Activated T-helper 17 cell treated with anti-CD3 and anti-CD28 coated beads, Interleukin-2, amount 50 U/mL, for 72 hours (primary cell): ENCODE measurements around the gene ALPP. TPM values are rescaled to one million over a fixed set of nuclear protein-coding genes. Genes with fewer than 3 reads are reported as not detected.
A peak's percentile ranks its signal among the peaks of the same experiment; 100 is the strongest.
"Not testable (repeated sequence)": the region's sequence is repeated elsewhere in the genome, so short reads cannot be mapped to it uniquely, and the experiment has no call there.

Source experiments
- ATAC-seq: fragments of 150-1000 bp; cut with Tn5 transposase; replicated peaks from 2 replicates; pipeline ENCODE4 v1.10.0; 2021; ENCODE audit warnings: mild to moderate bottlenecking, moderate library complexity
- H3K27ac Mint-ChIP-seq: one replicate; pipeline ENCODE4 v1.8.0; 2022; ENCODE audit warnings: mixed read lengths
- H3K27me3 Mint-ChIP-seq: one replicate; pipeline ENCODE4 v1.8.0; 2022; ENCODE audit warnings: mixed read lengths
- H3K36me3 Mint-ChIP-seq: one replicate; pipeline ENCODE4 v1.8.0; 2022; ENCODE audit warnings: low read depth, mild to moderate bottlenecking, mixed read lengths
- H3K4me1 Mint-ChIP-seq: one replicate; pipeline ENCODE4 v1.8.0; 2022; ENCODE audit warnings: mixed read lengths
- H3K4me3 Mint-ChIP-seq: one replicate; pipeline ENCODE4 v1.8.0; 2022; ENCODE audit warnings: mild to moderate bottlenecking, mixed read lengths
- H3K9me3 Mint-ChIP-seq: one replicate; pipeline ENCODE4 v1.8.0; 2022; ENCODE audit warnings: mixed read lengths
- total RNA-seq, 2 donors: library from RNA; stranded (reverse); gene quantifications; one replicate each; pipeline ENCODE4 v1.2.3, GENCODE V29; 2022

Gene ALPP
- total RNA-seq, 2 donors from 2014 or later, result 0.19 TPM; not detected in 1

DNA sequence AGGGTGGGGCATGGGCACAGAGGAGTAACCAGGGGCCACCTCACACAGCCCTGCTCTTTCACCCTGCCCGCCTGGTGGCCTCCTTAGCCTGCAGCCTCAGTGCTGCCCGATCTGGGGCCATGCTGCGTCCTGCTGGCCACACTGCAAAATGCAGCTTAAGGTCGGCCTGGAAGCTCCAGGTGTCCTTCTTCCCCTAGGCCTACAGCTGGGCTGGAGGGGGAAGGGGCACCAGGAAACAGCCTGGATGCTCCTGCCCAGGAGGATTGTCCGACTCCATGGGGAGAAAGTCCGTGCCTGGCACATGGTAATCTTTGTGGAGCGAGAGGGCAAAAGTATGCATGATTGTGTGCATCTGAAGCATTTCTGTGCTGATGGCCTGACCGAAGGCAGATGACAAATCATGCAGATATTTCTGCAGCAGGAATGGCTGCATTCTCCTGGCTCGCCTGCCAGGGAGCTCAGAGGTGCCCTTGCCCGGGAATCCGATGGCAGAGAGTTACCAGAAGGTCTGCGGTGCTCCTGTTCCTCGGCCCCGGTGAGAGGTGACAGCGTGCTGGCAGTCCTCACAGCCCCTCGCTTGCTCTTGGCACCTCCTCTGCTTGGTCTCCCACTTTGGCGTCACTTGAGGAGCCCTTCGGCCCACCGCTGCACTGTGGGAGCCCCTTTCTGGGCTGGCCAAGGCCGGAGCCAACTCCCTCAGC, 12.8 kb upstream of the ALPP start:
- no peaks in the 10 kb centered on the region for H3K9me3 Mint-ChIP-seq
- ATAC-seq, result peak; percentile 48
- H3K27me3 Mint-ChIP-seq, result no peaks in the 10 kb centered on the region
- H3K36me3 Mint-ChIP-seq, result no peaks in the 10 kb centered on the region
- no peak overlapping the region for H3K27ac Mint-ChIP-seq
- no peak overlapping the region for H3K4me3 Mint-ChIP-seq
- peaks cover 5% of the 10 kb centered on the region for H3K4me1 Mint-ChIP-seq

DNA sequence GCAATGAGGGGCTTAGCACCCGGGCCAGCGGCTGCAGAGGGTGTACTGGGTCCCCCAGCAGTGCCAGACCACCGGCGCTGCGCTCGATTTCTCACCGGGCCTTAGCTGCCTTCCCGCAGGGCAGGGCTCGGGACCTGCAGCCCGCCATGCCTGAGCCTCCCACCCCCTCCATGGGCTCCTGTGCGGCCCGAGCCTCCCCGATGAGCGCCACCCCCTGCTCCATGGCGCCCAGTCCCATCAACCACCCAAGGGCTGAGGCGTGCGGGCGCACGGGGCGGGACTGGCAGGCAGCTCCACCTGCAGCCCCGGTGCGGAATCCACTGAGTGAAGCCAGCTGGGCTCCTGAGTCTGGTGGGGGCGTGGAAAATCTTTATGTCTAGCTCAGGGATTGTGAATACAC, 12.1 kb upstream of the ALPP start:
- not testable (repeated sequence) for H3K4me1 Mint-ChIP-seq, H3K36me3 Mint-ChIP-seq, H3K4me3 Mint-ChIP-seq, H3K9me3 Mint-ChIP-seq, ATAC-seq, H3K27ac Mint-ChIP-seq, H3K27me3 Mint-ChIP-seq

DNA sequence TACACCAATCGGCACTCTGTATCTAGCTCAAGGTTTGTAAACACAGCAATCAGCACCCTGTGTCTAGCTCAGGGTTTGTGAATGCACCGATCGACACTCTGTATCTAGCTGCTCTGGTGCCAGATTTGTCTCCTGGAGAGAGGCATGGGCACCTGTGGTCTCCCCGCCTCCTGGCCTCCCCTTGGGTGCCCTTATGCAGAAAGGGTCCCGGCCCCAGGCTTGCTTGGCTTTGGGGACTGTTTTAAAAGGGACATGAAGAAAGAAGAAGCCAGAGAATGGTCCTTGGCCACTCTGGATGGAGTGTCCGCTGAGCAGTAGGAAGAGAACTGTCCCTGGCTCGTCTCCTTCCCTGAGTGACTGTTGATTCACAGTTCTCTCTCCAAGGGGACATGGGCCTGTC, 11.5 kb upstream of the ALPP start:
- no peak overlapping the region for H3K4me3 Mint-ChIP-seq
- no peaks in the 10 kb centered on the region for H3K27me3 Mint-ChIP-seq
- no peaks in the 10 kb centered on the region for H3K9me3 Mint-ChIP-seq
- no peak for ATAC-seq
- H3K36me3 Mint-ChIP-seq, result no peaks in the 10 kb centered on the region
- H3K4me1 Mint-ChIP-seq, result peaks cover 5% of the 10 kb centered on the region
- no peak overlapping the region for H3K27ac Mint-ChIP-seq

DNA sequence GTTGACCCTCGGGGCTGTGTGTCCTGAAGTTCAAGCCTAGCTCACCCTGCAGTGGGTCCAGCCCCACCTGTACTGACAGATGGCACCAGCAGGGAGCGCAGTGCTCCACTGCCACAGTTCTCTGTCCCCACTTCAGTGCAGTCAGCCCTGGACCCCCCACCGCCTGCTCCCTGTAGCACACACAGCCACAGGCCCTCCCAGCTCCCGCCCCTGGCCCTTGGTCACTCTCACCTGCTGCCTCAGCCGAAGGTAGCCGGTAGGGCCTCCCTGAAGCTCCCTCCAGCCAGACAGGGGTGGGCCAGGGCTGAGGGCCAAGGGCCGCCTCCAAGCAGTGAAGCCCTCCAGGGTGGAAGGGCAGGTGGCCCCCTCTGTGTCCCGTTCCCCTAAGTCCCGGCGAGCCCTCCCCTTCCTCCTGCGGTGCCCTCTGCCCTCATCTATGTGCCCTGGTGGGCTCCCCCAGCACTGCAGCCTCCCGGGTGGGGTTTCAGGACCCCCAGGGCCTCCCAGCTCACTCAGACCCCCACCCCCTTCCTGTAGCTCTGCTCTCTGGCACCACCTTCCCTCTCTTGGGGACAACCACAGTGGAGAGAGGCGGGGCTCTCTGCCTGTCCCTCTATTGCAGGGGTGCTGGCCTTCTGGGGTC, 10.8 kb upstream of the ALPP start:
- H3K4me1 Mint-ChIP-seq, result peaks cover 5% of the 10 kb centered on the region
- no peaks in the 10 kb centered on the region for H3K36me3 Mint-ChIP-seq

GRCh38 chr2:232368311-232368731, 10.2 kb upstream of the ALPP start:
- Mint-ChIP-seq H3K27ac (no peak overlapping the region), H3K9me3 (no peaks in the 10 kb centered on the region), H3K27me3 (no peaks in the 10 kb centered on the region), H3K4me3 (no peak overlapping the region), H3K4me1 (peaks cover 5% of the 10 kb centered on the region), H3K36me3 (no peaks in the 10 kb centered on the region)
- no peak for ATAC-seq

More for the DNA sequence above, 10.8 kb upstream of the ALPP start:
- no peak overlapping the region for H3K4me3 Mint-ChIP-seq
- no peaks in the 10 kb centered on the region for H3K27me3 Mint-ChIP-seq
- H3K9me3 Mint-ChIP-seq, result no peaks in the 10 kb centered on the region
- no peak for ATAC-seq
- no peak overlapping the region for H3K27ac Mint-ChIP-seq

- no peak for ATAC-seq
- Mint-ChIP-seq H3K4me3 (no peak overlapping the region), H3K27ac (no peak overlapping the region), H3K4me1 (no peaks in the 10 kb centered on the region), H3K9me3 (no peaks in the 10 kb centered on the region), H3K36me3 (no peaks in the 10 kb centered on the region), H3K27me3 (no peaks in the 10 kb centered on the region)
Observed at GRCh38 chr2:232369126-232369951, 9.2 kb upstream of the ALPP start.

GRCh38 chr2:232370007-232370406, 8.5 kb upstream of the ALPP start:
- H3K4me3 Mint-ChIP-seq, H3K36me3 Mint-ChIP-seq, ATAC-seq, H3K4me1 Mint-ChIP-seq, H3K27ac Mint-ChIP-seq, H3K9me3 Mint-ChIP-seq, H3K27me3 Mint-ChIP-seq: not testable (repeated sequence)

DNA sequence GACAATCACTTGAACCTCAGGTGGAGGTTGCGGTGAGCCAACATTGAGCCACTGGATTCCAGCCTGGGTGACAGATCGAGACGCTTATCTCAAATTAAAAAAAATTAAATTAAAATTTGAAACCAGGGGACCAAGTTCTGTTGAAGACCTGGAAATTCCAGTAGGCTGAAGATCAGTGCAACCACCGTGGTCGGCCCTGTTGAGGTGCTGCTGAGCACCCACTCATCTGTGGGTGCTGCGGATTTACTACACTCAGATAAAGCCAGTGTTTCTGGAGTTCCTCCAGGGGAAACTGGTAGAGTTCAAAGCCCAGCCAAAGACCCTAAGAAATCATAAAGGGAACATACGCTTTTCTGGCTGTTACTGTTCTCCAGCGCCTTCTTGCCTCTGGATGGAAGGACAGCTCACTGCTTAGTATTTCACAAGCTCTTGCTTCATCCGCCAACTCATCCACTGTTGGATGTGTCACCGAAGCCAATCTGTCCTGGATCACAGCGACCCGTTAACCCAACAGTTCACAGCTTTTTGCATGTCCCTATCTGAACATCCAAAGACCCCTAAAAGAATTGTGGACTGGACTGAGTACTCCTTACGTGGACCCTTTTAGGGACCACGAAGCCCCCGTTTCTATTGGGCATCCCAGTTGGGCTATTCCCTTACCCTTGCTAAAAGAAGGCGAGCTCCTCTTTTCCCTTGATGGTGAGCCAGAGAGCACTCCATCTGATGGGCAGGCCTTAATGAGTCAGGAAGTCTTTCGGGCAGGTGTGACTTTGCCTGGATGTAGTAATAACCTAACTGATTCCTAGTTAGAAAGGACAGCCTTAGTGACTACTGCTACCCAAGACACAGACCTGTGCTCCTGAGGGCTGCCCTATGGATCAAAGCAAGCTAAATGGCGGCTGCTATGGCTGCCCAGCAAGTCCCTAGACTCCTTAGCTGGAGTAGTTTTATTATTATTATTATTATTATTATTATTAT, 6.0 kb upstream of the ALPP start:
- Mint-ChIP-seq H3K27ac (no peak overlapping the region), H3K4me3 (no peak overlapping the region), H3K4me1 (no peaks in the 10 kb centered on the region), H3K27me3 (no peaks in the 10 kb centered on the region), H3K9me3 (no peaks in the 10 kb centered on the region), H3K36me3 (no peaks in the 10 kb centered on the region)
- ATAC-seq, result no peak

- Mint-ChIP-seq H3K27ac (no peak overlapping the region), H3K36me3 (no peaks in the 10 kb centered on the region), H3K9me3 (no peaks in the 10 kb centered on the region), H3K4me3 (no peak overlapping the region), H3K4me1 (no peaks in the 10 kb centered on the region), H3K27me3 (no peaks in the 10 kb centered on the region)
- ATAC-seq, result no peak
Observed at GRCh38 chr2:232374356-232374755, 4.2 kb upstream of the ALPP start.

- Mint-ChIP-seq H3K4me3 (no peak overlapping the region), H3K36me3 (no peaks in the 10 kb centered on the region), H3K4me1 (no peaks in the 10 kb centered on the region), H3K9me3 (no peaks in the 10 kb centered on the region), H3K27ac (no peak overlapping the region), H3K27me3 (no peaks in the 10 kb centered on the region)
- ATAC-seq, result no peak
Observed at GRCh38 chr2:232375164-232375563, 3.4 kb upstream of the ALPP start.

DNA sequence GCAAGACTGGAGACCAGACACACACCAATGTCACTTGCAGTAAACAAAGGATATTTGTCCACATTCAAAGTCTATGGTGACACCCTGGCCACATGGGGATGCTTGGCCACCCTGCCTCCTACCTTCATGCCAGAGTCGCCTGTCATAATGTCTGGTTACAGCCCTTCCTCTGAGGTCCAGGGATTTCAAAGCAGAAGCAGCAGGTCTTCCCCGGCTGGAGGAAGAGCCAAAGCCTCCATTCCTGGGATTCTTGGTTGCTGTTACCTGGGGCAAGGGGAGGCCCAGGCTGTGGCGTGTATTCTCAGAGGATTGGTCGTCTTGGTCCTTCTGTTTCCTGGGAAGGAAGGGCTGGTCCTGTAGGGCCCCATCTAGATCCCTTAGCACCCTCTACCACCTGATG, 2.3 kb upstream of the ALPP start:
- H3K4me1 Mint-ChIP-seq, result no peaks in the 10 kb centered on the region
- no peak overlapping the region for H3K27ac Mint-ChIP-seq
- ATAC-seq, result no peak

DNA sequence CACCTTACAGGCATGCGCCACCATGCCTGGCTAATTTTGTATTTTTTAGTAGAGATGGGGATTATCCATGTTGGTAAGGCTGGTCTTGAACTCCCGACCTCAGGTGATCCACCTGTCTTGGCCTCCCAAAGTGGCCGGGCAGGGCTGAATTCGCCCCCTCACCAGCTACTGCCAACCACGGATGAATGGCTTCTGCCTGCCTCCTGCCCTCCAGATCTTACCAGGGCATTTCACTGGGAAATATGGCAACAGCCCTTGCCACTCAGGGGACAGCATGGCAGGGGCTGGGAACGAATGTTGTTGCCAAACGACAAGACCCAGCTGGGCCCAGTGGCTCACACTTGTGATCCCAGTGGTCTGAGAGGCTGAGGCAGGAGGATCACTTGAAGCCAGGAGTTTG, 1.8 kb upstream of the ALPP start:
- Mint-ChIP-seq H3K4me3 (no peak overlapping the region), H3K9me3 (no peaks in the 10 kb centered on the region), H3K27me3 (peaks cover under 1% of the 10 kb centered on the region), H3K4me1 (no peaks in the 10 kb centered on the region), H3K27ac (no peak overlapping the region), H3K36me3 (no peaks in the 10 kb centered on the region)
- no peak for ATAC-seq

More for the DNA sequence above, 2.3 kb upstream of the ALPP start:
- no peaks in the 10 kb centered on the region for H3K27me3 Mint-ChIP-seq
- no peaks in the 10 kb centered on the region for H3K9me3 Mint-ChIP-seq
- H3K36me3 Mint-ChIP-seq, result no peaks in the 10 kb centered on the region
- no peak overlapping the region for H3K4me3 Mint-ChIP-seq

DNA sequence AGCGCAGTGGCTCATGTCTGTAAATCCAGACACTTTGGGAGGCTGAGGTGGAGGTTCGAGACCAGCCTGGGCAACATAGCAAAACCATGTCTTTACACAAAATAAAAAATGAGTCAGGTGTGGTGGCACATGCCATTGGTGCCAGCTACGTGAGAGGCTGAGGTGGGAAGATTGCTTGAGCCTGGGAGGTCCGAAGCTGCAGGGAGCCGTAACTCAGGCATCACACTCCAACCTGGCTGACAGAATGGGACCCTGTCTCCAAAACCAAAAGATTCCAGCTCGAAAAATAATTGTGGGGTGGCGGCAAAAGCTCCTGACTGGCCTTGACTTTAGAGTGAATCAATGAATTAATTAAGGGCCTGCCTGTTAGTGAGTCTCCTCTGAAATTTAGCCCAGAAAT, 1.2 kb upstream of the ALPP start:
- peaks cover 6% of the 10 kb centered on the region for H3K27me3 Mint-ChIP-seq
- H3K36me3 Mint-ChIP-seq, result no peaks in the 10 kb centered on the region
- H3K4me1 Mint-ChIP-seq, result no peaks in the 10 kb centered on the region
- no peak overlapping the region for H3K27ac Mint-ChIP-seq
- no peak for ATAC-seq
- H3K9me3 Mint-ChIP-seq, result no peaks in the 10 kb centered on the region
- H3K4me3 Mint-ChIP-seq, result no peak overlapping the region
